Measurements from ENCODE around the gene TEX54.
A peak's percentile ranks its signal among the peaks of the same experiment; 100 is the strongest.
"Not testable (repeated sequence)": the region's sequence is repeated elsewhere in the genome, so short reads cannot be mapped to it uniquely, and the experiment has no call there.

Gene TEX54

DNA sequence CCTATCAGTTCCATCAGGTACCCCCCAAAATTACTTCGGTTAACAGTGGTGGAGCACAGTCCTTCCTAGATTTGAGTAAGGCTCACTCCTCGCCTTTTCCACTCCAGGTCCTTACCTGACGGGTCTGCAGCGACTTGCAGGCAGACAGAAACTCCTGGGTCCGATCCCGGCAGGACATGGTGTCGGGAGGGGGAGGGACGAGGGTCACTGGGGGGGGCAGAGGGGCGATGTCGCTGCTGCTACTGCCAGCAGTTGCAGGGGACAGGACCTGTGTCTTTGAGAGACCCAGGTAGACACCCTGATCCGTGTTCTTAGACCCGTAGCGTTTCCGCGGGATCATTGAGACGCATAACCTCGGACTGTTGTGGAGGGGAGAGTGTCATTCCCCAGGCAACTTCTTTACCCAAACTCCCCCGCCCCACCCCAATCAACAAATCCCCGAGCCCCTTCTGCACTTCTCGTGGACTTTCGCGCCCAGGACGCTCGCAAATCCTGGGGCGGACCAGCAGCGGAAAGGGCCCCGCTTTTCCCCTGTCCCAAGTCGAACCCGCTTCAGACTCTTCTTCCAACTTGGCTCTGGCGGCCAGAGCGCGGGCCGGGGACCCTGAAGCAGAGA is 1.6 kb downstream of the TEX54 start:
- no peak for DNase-seq

DNA sequence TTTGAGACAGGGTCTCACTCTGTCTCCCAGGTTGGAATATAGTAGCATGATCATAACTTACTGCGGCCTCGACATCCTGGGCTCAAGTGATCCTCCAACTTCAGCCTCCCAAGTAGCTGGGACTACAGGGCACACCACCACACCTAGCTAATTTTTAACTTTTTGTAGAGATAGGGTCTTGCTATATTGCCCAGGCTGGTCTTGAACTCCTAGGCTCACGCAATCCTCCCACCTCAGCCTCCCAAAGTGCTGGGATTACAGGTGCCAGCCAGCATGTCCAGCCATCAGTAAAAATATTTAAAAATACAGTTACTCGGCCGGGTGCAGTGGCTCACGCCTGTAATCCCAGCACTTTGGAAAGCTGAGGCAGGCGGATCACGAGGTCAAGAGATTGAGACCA is 4.5 kb downstream of the TEX54 start:
- DNase-seq: not testable (repeated sequence)

DNA sequence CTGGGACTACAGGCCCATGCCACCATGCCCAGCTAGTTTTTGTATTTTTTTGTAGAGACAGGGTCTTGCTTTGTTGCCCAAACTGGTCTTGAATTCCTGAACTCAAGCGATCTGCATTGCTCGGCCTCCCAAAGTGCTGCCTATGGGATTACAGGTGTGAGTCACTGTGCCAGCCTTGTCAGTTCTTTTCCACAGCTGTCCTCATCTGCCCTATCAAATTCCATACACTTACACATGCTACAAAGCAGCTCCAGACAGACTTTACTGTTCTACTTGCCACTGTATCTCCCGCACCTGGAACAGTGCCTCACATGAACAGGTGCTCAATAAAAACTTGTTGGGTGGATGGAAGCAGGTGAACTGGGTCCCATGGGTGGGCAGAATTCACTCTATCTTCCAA is 9.0 kb downstream of the TEX54 start:
- no peak for DNase-seq

DNA sequence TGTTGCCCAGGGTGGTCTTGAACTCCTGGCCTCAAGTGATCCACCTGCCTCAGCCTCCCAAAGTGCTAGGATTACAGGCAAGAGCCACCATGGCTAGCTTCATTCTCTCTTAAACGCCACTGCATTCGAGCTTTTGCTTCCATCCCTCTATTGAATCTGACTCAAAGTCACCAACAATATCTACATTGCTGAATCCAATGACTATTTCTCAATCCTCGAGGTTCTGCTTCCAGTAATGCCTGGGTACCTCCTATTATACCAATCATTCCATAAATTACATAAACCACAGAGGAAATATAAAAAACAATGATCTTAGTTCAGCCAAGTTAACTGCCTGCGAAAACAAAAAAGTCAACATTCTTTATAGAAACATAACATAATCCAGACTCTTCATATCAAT is 15.5 kb downstream of the TEX54 start:
- DNase-seq: no peak

DNA sequence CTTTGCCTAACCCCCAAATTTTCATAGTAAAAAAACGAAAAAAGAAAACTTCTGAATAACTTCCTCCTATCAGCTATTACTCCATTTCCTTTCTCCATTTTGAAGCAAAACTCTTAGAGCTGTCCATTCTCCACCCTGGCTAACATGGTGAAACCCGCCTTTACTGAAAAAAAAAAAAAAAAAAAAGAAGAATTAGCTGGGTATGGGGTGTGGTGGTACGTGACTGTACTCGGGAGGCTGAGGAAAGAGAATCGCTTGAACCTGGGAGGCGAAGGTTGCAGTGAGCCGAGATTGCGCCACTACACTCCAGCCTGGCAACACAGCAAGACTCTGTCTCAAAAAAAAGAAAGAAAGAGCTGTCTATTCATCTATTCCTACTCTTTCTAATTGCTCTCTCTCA is 16.1 kb downstream of the TEX54 start:
- DNase-seq: no peak

DNA sequence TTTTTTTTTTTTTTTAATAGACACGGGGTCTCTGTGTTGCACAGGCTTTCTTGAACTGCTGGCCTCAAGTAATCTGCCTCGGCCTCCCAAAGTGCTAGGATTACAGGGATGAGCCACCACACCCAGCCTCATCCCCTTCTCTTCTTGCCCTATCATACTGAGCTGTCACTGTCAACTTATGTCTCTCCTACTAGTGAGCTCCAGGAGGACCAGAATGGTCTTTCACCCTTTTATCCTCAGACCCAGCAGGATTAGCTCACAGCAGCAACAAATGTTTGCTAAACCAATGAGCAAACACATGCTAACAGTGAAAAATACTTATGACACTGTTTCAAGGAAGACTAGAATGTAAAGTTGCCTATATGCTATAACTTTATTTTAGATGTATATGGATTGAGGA is 21.0 kb downstream of the TEX54 start:
- DNase-seq: no peak

DNA sequence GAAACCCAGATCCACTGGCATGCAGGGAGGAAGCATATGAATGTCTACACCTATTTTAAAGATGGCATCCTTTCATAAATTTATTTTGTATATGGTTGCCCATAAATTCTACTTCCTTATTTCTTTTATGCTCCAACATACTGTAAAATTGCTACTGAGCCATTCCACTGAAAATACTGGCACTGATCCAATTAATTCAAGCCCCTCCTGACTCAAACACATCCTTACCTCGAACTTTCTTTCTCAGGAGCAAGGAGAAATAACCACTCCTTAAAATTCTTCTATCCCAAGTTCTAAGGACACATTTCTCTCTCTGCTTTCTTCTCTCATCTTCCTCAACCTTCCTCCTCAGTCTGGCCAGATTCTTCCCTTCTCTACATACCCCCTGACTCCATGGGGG is 21.9 kb downstream of the TEX54 start:
- no peak for DNase-seq

DNA sequence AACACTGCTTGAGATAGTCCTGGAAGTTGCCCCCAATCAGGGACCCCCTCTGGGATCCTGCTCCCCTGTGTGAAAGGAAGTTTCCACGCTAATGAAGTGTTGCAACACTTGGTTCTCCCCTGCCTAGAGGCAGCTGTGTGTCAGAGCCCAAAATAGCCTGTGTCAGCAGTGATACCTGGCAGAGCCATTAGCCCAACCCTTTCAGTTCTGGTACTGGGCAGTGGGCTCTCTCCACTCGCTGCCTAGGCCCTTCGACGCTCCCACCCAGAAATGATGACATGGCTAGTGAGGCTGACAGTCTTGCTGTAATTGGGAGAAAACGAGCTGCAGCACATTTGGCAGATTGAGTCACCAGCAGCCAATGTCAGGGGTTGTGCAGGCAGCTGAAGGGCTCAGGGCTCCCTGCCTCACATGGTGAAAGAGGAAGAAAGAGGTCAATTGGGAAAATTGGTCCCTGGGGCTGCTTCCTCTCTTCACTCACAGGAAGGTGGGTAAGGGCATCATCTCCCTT is 26.0 kb downstream of the TEX54 start:
- DNase-seq: no peak

DNA sequence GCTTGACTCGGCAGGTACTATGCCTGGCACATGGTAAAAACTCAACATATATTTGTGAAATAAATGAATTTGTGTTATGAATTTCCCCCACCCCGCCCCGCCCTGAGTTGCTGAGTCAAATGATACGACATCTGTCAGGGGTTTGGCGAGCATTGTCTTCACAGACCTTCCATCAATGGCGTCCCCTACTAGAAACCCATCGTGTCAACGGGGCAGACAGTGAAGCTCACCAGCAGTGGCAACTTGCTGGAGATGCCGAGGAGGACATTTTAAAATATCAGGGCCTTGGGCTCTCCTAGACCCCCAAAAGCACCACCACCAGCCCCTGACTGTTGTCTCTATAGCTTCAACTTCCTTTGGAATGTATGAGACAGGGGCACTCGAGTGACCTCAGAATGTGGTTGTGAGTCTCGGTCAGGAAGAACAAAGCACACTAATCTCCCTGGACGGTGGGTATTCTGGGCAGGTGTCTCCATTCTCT is 26.6 kb downstream of the TEX54 start:
- DNase-seq: peak; percentile 46

DNA sequence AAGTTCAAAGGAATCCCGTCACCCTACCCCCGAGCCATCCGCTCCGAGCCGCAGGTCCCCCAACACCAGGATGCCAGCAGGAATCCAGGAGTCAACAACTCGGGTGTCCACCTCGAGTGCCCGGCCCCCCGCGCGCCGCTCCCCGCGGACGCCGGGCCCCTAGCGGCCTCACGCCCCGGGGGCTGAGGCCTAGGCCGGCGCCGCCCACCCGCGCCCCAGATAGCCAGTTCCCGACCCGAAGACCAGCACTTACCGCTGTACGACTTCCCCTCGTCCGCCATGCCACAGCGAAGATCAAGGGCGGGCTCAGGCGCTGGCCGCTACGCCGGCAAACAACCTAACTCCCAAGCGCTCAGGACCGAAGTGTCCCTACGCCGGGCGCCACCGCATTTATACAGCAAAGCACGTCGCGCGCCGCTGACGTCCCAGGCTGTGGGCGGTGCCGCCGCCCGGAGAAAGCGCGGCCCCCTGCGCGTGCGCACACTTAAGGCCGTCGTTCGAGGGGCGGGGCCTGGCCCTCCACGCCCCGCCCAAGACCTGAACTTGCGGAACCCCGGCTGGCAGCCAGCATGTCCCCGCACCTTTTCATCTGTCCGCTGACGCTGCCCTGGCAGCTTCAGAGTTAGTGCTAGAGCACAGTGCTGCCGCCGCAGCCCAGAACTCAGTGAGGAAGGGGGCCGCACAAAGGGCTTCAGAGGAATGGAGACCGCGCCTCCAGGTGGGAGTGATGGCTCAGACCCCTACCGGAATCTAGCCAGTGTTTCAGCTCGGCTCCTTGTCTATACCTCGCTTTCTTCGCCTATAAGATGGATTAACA is 27.4 kb downstream of the TEX54 start, which contains the start of gene NXF1:
NXF1 (minus strand) TSS at position 365 of the 817 bp plus-strand sequence; CDS start at position 281, 84 bp downstream.
- DNase-seq: peak; percentile 95

DNA sequence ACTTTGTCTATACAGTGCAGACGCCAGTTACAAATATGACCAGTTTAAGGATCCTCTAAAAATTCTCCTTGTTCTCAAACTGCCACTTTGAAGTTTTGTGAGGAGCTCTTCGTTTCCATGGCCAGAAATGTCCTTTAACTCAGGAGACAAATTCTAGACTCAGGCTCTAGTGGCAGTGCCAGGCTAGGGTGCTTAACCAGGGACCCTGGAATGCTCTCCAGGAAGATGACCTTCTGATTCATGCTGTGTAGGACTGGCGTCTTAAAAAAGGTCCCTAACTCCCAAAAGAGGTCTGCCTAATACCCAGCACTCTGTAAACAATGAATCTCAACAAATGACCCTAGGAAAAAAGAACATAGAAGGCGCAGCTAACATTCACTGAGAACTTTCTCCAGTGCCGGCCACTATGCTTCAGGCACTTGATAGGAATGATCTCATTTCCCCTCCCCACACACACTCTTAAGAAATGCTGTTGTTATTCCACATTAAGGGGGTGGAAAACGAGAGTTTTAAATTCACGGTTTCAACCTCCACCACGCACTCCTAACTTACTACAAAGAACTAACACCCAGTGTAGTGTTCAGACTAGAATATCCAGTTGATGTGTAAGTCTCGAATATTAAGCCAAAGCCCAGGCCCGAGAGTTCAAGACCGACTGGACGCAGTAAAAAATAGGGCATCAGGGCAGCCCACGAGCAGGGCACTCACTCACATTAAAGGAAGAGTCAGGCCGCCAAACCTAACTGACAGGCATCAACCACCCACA is 28.1 kb downstream of the TEX54 start:
- DNase-seq: no peak

DNA sequence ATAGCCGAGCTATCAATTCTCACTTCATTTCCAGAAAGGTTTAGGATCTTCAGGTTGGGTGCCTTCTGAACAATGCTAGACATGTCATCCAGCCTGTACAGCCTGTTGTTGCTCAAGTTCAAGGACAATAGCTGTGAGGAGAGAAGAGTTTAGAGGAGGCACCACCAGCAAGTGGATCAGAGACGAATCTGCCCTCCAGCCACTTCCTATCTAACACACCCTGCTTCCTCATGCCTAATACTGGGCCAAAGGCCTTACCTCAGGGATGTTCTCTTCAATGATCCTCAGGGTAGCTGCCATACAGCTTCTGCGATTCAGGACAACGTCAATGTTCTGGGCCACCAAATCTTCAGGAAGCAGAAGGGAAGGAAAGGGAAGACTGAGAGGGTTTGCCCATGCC is 31.6 kb downstream of the TEX54 start:
- DNase-seq: no peak

DNA sequence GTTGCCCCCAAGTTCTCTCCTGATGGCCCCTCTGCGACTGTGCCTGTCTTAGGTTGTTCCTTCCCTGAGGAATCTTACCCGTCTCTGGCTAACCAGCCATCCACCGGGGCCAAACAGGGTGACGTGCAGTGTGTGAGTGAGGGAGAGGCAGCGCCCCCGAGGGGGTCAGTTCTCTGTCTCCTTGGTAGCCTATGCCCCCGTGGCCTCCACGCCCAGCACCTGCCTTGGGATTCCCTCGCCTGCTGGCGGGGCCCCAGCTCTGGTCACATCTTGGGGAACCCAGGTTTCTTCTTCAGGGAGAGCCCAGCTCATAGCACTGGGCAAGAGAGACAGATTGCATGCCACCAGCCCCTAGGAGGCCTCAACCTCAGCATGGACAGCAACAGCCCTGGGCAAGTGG is 33.2 kb downstream of the TEX54 start:
- no peak for DNase-seq

DNA sequence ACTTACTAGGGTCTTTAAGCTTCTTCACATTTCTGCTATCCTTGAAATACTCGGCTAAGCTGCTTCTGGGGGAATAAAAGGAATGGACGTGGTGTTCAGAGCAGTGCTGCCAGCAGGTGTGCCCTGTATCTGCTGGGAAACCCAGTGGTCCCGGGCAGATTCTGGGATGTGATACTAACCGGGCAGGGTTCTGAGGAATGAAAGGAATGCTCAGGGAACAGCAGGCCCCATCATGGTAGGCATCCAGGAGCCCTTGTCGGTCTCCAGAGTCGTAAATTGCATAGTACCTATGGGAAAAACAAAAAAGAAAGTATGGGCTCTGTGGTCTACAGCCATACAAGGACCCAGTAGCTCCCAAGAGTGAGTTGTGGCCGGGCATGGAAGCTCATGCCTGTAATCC is 36.4 kb downstream of the TEX54 start:
- DNase-seq: no peak

DNA sequence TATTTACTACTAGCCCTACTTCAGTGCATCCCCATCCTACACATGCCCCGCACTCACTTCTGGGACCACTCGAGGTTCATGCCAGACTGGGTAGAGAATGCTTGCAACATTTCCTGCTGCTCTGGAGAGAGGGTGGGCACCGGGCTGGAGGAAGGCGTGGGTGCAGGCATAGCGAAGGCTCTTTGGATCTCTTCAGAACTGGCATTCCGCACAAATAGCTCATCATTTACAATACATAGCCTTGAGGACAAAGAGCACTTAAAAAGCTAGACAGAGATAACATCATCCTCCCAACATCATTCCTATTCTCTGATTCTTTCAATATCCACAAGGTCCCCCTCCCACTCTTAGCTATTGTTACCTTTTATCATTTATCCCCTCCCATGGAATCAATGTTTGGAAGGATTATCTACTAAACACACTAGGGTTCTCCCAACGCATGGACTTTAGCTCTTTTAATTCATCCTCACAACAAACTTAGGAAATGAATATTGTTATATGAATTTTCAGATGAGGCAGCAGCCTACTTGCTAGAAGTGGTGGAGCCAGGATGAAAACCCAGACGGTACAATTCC is 38.4 kb downstream of the TEX54 start:
- DNase-seq: no peak

DNA sequence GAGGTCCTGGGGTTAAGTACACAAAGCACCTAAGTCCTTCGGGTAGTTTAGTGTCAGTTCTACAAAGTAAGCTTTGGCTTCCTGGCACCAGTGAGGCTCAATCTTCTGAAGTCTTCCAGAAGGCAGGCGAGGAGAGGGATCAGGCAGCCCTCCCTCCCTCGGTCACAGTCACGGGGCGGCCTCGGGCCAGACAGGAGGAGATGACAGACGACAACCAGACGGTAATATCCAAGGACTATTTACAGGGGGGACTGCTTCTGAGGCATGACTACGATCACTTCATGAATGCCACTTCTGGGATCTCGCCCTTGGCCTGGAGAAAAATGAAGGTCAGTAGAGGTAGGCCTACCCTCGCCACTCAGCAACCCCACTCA is 40.5 kb downstream of the TEX54 start:
- peak; percentile 27 for DNase-seq

DNA sequence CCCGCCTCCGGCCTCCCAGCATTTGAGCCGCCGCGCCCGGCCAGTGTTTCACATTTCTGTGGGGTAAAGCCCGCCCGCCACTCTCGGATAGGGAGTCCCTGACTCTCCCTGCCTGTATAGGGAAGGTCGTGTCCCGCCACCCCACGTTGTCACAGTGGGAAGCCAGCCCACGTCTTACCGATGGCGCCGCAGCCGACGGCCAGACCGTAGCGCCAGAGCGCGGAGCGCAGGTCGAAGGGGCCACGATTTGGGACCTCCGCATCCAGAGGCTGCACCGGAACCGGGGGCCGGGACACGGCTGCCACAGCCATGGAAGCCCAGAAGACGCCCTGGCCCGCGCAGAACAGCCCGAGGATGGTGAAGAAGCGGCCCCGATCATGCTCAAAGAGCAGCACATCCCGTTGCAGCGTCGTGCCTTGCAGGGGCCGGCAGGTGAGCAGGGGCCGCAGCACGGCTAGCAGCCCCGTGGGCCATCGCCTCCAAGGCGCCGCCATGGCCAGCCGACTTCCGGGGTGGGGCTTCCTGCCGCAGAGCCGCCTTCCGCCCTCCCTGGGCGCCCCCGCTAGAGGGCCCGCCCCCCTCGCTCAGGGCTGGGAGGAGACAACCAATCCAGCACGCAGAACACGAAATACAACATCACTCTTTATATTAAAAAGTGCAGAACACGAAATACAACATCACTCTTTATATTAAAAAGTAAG is 41.0 kb downstream of the TEX54 start, which contains the start of gene TMEM223:
TMEM223 (minus strand) TSS at position 506 of the 701 bp plus-strand sequence; CDS start at position 494, 12 bp downstream.
- DNase-seq: peak; percentile 94

DNA sequence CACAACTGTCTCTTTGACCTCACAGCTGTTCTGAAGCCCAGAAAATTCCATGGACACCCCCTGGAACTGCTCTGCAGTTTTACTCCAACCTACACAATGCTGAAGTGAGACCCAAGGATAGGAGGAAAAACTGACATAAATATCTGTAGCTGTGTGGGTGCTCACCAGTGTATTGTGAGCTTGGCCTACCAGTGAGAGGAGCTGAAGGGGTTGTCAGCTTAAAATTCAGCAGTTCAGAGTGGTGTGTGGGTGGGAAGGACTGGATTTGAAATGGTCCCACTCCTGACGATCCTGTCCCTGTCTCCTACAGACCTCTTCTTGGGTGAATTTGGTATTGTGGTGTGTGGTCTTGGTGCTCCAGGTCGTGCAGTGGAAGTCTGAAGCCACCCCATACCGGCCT is 43.1 kb downstream of the TEX54 start:
- DNase-seq: no peak

DNA sequence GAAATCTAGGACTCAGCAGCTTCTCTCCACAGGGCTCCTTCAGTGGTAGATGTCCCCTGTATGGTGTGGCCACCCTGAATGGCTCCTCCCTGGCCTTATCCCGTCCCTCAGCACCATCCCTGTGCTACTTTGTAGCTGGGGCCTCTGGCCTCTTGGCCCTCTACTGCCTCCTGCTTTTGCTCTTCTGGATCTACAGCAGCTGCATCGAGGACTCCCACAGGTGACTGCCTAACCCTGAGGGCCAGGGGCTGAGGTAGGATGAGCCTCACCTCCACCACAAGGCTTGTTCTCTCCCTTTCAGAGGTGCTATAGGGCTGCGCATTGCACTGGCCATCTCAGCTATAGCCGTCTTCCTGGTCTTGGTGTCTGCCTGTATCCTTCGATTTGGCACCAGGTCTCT is 43.6 kb downstream of the TEX54 start:
- DNase-seq: no peak

DNA sequence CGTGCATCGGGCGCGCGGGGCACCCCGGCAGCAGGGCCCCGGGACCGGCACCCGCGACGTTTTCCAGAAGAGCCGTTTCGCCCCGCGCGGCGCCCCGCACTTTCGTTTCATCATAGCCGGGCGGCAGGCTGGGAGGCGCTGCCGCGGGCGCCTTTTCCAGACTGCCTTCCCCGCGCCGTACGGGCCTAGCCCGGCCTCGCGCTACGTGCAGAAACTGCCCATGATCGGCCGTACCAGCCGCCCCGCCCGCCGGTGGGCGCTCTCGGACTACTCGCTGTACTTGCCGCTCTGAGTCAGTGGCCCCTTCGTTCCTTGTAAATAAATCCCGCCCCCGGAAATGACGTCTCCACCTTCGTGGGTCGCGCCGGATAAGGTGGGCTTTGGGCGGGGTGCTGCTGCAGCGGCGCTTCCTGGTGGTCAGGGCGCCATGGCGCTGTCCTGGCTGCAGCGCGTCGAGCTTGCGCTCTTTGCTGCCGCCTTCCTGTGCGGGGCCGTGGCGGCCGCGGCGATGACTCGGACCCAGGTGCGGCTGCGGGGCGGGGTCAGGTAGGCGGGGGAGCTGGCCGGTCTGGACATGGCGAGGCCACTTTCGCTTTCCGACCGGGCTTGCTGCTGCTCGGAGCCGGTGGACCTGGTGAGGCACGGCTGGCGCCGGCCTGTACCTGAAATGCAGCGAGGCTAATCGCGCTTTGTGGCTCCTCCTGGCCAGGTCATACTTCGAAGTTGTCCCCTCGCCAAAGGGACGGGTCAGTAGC is 45.5 kb downstream of the TEX54 start, which contains the start of gene TMEM179B:
TMEM179B (plus strand) TSS at position 398 of the 755 bp plus-strand sequence; CDS start at position 428, 30 bp downstream.
- DNase-seq: peak; percentile 99

DNA sequence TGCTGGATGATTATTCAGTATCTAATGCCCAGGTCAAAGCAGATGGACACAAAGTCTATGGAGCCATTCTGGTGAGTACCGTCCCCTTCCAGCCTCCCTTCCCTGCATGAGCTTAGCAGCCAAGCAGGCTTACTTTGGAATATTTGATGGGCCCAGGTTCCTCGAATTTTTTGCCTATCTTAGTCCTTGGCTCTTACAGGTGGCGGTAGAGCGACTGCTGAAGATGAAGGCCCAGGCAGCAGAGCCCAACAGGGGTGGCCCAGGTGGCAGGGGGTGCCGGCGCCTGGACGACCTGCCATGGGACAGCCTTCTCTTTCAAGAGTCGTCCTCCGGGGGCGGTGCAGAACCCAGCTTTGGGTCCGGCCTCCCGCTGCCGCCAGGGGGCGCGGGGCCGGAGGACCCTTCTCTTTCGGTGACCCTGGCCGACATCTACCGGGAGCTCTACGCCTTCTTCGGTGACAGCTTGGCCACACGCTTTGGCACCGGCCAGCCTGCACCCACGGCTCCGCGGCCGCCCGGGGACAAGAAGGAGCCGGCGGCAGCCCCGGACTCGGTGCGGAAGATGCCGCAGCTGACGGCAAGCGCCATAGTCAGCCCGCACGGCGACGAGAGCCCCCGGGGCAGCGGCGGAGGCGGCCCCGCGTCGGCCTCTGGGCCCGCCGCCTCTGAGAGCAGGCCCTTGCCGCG is 46.2 kb downstream of the TEX54 start:
- DNase-seq: peak; percentile 87

Data from CD4-positive, alpha-beta T cell treated with Interleukin-6 for 4 hours (primary cell).